Smooth muscle cell (in vitro differentiated cells): ENCODE data around the gene LGALS3. TPM values are rescaled to one million over a fixed set of nuclear protein-coding genes. Genes with fewer than 3 reads are reported as not detected.

Experiments used
- DNase-seq: peaks from one replicate; lab custom pipeline; 2025; ENCODE audit not compliant: unreplicated experiment; lab: John Stamatoyannopoulos, UW
- H2AFZ ChIP-seq: fragments of 200-600 bp; sonication (generic); 2 replicates; pipeline ENCODE4 v1.6.0; 2016; ENCODE audit warnings: antibody characterized with exemption, low read depth, mild to moderate bottlenecking
- H3F3A ChIP-seq: fragments of 200-600 bp; sonication (generic); 2 replicates; pipeline ENCODE4 v1.6.0; 2017; ENCODE audit warnings: antibody characterized with exemption, low read depth
- H3K27ac ChIP-seq: fragments of 200-600 bp; sonication (generic); 2 replicates; pipeline ENCODE4 v1.5.1; 2016; ENCODE audit warnings: low read depth, mild to moderate bottlenecking
- H3K27me3 ChIP-seq: fragments of 200-600 bp; sonication (generic); 2 replicates; pipeline ENCODE4 v1.6.1; 2016; ENCODE audit warnings: low read depth, mild to moderate bottlenecking
- H3K36me3 ChIP-seq: fragments of 200-600 bp; sonication (generic); 2 replicates; pipeline ENCODE4 v1.5.1; 2016; ENCODE audit warnings: low read depth
- H3K4me1 ChIP-seq: fragments of 200-600 bp; sonication (generic); 2 replicates; pipeline ENCODE4 v1.5.1; 2016; ENCODE audit warnings: low read depth
- H3K4me2 ChIP-seq: fragments of 200-600 bp; sonication (generic); 2 replicates; pipeline ENCODE4 v1.6.0; 2016; ENCODE audit warnings: mild to moderate bottlenecking
- H3K4me3 ChIP-seq: fragments of 200-600 bp; sonication (generic); 2 replicates; pipeline ENCODE4 v1.5.1; 2016; ENCODE audit warnings: mild to moderate bottlenecking
- H3K79me2 ChIP-seq: fragments of 200-600 bp; sonication (generic); 2 replicates; pipeline ENCODE4 v1.6.0; 2016; ENCODE audit warnings: low read depth, mild to moderate bottlenecking
- H3K9ac ChIP-seq: fragments of 200-600 bp; sonication (generic); 2 replicates; pipeline ENCODE4 v1.6.0; 2016; ENCODE audit warnings: low read depth
- H3K9me3 ChIP-seq: fragments of 200-600 bp; sonication (generic); replicated peaks from 2 replicates; pipeline ENCODE4 v1.5.1; 2016; ENCODE audit warnings: low read depth
- H4K20me1 ChIP-seq: fragments of 200-600 bp; sonication (generic); 2 replicates; pipeline ENCODE4 v1.6.0; 2016; ENCODE audit warnings: low read depth
- WGBS: methylation state at CpG from one replicate; pipeline ENCODE4 v1.1.7; 2016; ENCODE audit warnings: low lambda C conversion rate; 5-methylcytosine and 5-hydroxymethylcytosine counted together
- polyA plus RNA-seq: library from polyadenylated mRNA; unstranded; fragments of >200 nt; fragmentation: Nextera tagmentation; extraction: Ambion mirVana; gene quantifications from 2 replicates; pipeline ENCODE4 v1.2.1, GENCODE V29; 2016
- total RNA-seq: library from RNA; depleted of rRNA; stranded (reverse); fragments of >200 nt; gene quantifications from 2 replicates; pipeline ENCODE4 v1.2.3, GENCODE V29; 2014
- TF ChIP-seq, protein P1 (sequence below): fragments of 200-600 bp; sonication (generic); IDR thresholded peaks from 2 replicates; pipeline ENCODE4 v1.5.1; 2017; ENCODE audit warnings: borderline replicate concordance, mild to moderate bottlenecking, antibody characterized with exemption; ENCODE audit not compliant: insufficient read depth, poor library complexity, severe bottlenecking

Gene LGALS3
- total and polyA plus RNA-seq, 2 experiments from 2014 or later, result 170 to 201 TPM

DNA sequence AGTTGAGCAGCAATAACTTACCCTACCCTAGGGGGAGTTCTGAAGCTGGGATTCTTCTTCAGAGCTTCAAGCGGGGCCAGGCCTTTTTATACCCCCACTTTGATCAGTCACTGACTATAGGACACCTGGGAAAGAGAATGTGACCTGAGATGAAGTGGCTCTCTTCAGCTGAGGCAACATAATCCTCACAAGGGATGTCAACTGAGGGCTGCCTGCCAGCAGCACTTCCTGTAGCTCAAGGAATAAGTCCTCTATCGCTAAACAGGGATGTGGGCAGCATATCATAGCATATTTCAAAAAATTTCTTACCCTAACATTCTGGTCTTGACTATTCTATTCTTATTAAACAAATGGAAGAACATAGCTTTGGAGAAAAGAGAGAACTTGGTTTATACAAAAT lies 17.4 kb downstream of the LGALS3 start:
- TF ChIP-seq, protein P1, sequence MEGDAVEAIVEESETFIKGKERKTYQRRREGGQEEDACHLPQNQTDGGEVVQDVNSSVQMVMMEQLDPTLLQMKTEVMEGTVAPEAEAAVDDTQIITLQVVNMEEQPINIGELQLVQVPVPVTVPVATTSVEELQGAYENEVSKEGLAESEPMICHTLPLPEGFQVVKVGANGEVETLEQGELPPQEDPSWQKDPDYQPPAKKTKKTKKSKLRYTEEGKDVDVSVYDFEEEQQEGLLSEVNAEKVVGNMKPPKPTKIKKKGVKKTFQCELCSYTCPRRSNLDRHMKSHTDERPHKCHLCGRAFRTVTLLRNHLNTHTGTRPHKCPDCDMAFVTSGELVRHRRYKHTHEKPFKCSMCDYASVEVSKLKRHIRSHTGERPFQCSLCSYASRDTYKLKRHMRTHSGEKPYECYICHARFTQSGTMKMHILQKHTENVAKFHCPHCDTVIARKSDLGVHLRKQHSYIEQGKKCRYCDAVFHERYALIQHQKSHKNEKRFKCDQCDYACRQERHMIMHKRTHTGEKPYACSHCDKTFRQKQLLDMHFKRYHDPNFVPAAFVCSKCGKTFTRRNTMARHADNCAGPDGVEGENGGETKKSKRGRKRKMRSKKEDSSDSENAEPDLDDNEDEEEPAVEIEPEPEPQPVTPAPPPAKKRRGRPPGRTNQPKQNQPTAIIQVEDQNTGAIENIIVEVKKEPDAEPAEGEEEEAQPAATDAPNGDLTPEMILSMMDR, result no peak
- no peaks in the 10 kb centered on the region for H3K4me1 ChIP-seq
- H3K27ac ChIP-seq, result no peak overlapping the region
- WGBS, result 98% methylated on average over 2 of the region's 2 CpGs
- no peak overlapping the region for H3K9ac ChIP-seq
- no peaks in the 10 kb centered on the region for H3K27me3 ChIP-seq
- H3K4me3 ChIP-seq, result no peak overlapping the region
- no peak for DNase-seq
- H3K79me2 ChIP-seq, result no peaks in the 10 kb centered on the region
- H2AFZ ChIP-seq, result no peak overlapping the region
- H4K20me1 ChIP-seq, result peaks cover 7% of the 10 kb centered on the region
- no peaks in the 10 kb centered on the region for H3K9me3 ChIP-seq
- H3K4me2 ChIP-seq, result no peak overlapping the region
- peaks cover 8% of the 10 kb centered on the region for H3K36me3 ChIP-seq
- H3F3A ChIP-seq, result no peaks in the 10 kb centered on the region

DNA sequence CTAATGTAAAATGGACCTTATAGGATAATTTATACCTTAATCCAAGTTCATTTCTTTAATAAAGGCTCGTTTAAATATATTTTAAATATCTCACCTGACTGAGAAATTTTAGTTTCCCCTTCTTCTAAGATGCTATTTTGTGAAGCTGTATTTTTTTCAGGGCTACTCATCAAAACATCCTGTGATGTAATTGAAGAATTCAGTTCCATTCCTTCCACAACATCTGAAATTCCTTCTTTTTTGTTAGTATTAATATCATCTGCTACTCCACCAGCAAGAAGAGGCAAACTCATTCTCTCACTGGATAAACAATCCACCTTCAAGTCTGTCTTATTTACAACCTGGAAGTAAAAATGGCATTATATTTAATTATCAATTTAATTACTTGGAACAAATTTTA lies 22.5 kb downstream of the LGALS3 start:
- no peak overlapping the region for H2AFZ ChIP-seq
- H3K79me2 ChIP-seq, result no peaks in the 10 kb centered on the region
- H3K9ac ChIP-seq, result no peak overlapping the region
- H3K27me3 ChIP-seq, result no peaks in the 10 kb centered on the region
- no peaks in the 10 kb centered on the region for H4K20me1 ChIP-seq
- H3K9me3 ChIP-seq, result no peaks in the 10 kb centered on the region
- DNase-seq, result no peak
- TF ChIP-seq, protein P1, result no peak
- no peak overlapping the region for H3K4me2 ChIP-seq
- H3F3A ChIP-seq, result no peaks in the 10 kb centered on the region
- no peaks in the 10 kb centered on the region for H3K4me1 ChIP-seq
- H3K4me3 ChIP-seq, result no peak overlapping the region
- no peaks in the 10 kb centered on the region for H3K36me3 ChIP-seq
- WGBS, result 96% methylated on average over 1 of the region's 1 CpG
- no peak overlapping the region for H3K27ac ChIP-seq

DNA sequence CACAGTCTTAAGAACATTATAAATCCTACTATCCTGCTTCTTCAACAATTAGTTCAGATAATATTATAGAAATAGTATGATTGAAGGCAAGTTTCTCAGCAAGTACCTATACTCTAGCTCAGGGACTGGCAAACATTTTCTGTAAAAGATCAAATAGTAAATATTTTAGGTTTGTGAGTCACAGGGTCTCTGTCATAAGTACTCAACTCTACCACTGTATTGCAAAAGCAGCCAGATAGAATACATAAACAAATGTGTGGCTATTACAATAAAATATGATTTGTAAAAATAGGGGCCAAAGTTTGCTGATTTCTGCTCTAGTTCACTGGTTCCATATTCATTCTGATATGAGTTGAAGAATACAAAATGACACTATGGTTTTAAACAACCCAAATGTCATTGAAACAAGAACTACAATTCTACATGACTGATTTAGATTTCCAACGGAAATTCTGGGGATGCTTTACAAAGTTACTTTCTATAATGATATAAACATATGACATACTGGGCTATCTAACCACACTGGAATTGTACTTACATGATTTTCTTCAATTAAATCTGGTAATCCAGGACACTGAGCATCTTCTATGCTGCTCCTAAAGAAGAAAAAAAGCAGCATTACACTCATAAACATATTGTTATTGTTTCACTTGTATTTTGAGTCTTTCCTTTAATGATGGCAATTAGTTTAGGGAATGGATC lies 23.2 kb downstream of the LGALS3 start:
- H3K4me1 ChIP-seq, result no peaks in the 10 kb centered on the region
- no peak overlapping the region for H3K27ac ChIP-seq
- WGBS, result 96% methylated on average over 1 of the region's 1 CpG
- no peak overlapping the region for H2AFZ ChIP-seq
- H3K4me2 ChIP-seq, result no peak overlapping the region
- TF ChIP-seq, protein P1, result no peak
- H3F3A ChIP-seq, result no peaks in the 10 kb centered on the region
- no peaks in the 10 kb centered on the region for H3K9me3 ChIP-seq
- H3K36me3 ChIP-seq, result no peaks in the 10 kb centered on the region
- no peaks in the 10 kb centered on the region for H3K27me3 ChIP-seq
- no peaks in the 10 kb centered on the region for H3K79me2 ChIP-seq
- H3K9ac ChIP-seq, result no peak overlapping the region
- H4K20me1 ChIP-seq, result no peaks in the 10 kb centered on the region
- no peak for DNase-seq
- H3K4me3 ChIP-seq, result no peak overlapping the region

DNA sequence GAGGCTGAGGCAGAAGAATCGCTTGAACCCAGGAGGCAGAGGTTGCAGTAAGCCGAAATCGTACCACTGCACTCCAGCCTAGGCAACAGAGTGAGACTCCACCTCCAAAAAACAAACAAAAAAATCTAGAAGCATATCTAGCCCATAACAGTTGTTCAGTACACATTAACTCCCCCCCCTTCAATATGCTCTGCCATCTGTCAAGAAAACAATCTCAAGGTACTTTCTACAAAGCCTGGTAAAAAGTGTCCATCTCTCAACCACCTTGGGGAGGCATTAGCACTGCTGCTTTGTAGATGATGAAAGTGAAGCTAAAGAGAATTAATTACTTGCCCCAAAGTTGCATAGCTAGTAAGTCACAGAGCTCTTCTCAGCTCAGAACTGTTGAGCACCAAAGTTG lies 24.9 kb downstream of the LGALS3 start:
- TF ChIP-seq, protein P1, result no peak
- Histone ChIP-seq H3K4me1 (no peaks in the 10 kb centered on the region), H3K36me3 (no peaks in the 10 kb centered on the region), H4K20me1 (no peaks in the 10 kb centered on the region), H3K4me2 (no peak overlapping the region), H3K9me3 (no peaks in the 10 kb centered on the region), H2AFZ (no peak overlapping the region), H3K4me3 (no peak overlapping the region), H3K27ac (no peak overlapping the region), H3K9ac (no peak overlapping the region), H3F3A (no peaks in the 10 kb centered on the region), H3K27me3 (no peaks in the 10 kb centered on the region), H3K79me2 (no peaks in the 10 kb centered on the region)
- no peak for DNase-seq
- 100% methylated on average over 3 of the region's 3 CpGs for WGBS
